Measurements from ENCODE around the gene CBLB.

Gene CBLB

DNA sequence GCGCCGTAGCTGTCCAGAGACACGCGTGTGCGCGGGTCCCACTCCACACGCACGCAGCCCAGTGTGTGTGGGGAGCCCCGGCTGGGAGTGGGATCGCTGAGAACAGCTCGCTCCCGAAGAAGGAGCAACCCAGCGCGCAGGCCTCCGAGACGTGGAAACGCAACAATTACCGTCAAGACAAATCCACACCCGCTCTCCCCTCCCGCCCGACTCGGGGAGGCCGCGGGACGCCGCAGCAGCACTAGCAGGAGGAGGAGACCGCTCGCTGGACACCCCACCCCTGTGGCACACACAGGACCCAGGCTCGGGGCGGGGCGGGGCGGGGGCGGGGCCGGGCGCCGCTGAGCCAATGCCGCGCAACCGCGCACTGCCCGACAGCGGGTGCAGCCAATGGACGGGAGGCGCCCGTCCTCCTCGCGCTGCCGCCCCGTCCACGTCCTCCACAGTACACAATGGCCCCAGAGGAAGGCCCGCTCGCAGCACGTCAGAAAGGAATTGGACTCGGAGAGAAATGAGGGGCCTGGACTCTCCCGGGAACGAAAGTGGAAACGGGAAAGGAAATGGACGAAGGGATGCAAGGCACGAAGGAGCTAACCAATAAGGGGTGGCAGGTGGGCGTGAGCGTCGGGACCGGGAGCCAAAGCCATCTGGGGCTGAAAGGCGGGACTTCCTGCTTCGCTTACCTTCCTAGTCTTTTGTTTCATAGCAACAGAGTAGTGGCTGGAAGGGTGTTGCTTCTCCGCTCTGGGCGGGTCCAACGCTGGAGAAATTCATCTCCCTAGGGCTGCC is at the start of gene CBLB (continued):
- TF ChIP-seq ZBTB1 (tag by site-specific recombination; IDR thresholded peaks at IDR 0.05) (no peak), SCRT2 (tag by site-specific recombination; IDR thresholded peaks at IDR 0.05) (peak; percentile 88; the same call in 1 of the 2 replicates), ZBTB49 (tag by site-specific recombination; IDR thresholded peaks at IDR 0.05; ENCODE audit: low read depth) (no peak), ZXDB (tag by site-specific recombination; IDR thresholded peaks at IDR 0.05) (peak; percentile 27; the same call in 1 of the 2 replicates), ZBTB8A (tag by site-specific recombination; IDR thresholded peaks at IDR 0.05) (peak; percentile 8; the same call in 1 of the 2 replicates), ZNF792 (tag by site-specific recombination; IDR thresholded peaks at IDR 0.05) (no peak), PRDM10 (tag by site-specific recombination; IDR thresholded peaks at IDR 0.05) (peak; percentile 80; the same call in 1 of the 2 replicates), ZNF670 (tag by site-specific recombination; IDR thresholded peaks at IDR 0.05; ENCODE audit: low read depth) (no peak), REPIN1 (tag by site-specific recombination; IDR thresholded peaks at IDR 0.05; ENCODE audit: low read depth) (no peak), SP2 (tag by site-specific recombination; IDR thresholded peaks at IDR 0.05) (peak; percentile 78), ZNF776 (tag by site-specific recombination; IDR thresholded peaks at IDR 0.05; ENCODE audit: borderline replicate concordance) (no peak), ZNF596 (tag by site-specific recombination; IDR thresholded peaks at IDR 0.05) (no peak; the same call in 1 of the 2 replicates), ZNF341 (tag by site-specific recombination; IDR thresholded peaks at IDR 0.05; ENCODE audit: low read depth) (peak; percentile 62; the same call in 1 of the 2 replicates), ZNF391 (tag by site-specific recombination; IDR thresholded peaks at IDR 0.05; ENCODE audit: borderline replicate concordance, low read depth) (no peak), EGR2 (tag by site-specific recombination; IDR thresholded peaks at IDR 0.05; ENCODE audit: low read depth) (peak; percentile 62), ZSCAN4 (tag by site-specific recombination; IDR thresholded peaks at IDR 0.05) (no peak), ZNF600 (tag by site-specific recombination; IDR thresholded peaks at IDR 0.05) (0 out of 2 replicates have a peak, but pooled peaks have one; percentile 17)
- TF ChIP-seq, protein P1, sequence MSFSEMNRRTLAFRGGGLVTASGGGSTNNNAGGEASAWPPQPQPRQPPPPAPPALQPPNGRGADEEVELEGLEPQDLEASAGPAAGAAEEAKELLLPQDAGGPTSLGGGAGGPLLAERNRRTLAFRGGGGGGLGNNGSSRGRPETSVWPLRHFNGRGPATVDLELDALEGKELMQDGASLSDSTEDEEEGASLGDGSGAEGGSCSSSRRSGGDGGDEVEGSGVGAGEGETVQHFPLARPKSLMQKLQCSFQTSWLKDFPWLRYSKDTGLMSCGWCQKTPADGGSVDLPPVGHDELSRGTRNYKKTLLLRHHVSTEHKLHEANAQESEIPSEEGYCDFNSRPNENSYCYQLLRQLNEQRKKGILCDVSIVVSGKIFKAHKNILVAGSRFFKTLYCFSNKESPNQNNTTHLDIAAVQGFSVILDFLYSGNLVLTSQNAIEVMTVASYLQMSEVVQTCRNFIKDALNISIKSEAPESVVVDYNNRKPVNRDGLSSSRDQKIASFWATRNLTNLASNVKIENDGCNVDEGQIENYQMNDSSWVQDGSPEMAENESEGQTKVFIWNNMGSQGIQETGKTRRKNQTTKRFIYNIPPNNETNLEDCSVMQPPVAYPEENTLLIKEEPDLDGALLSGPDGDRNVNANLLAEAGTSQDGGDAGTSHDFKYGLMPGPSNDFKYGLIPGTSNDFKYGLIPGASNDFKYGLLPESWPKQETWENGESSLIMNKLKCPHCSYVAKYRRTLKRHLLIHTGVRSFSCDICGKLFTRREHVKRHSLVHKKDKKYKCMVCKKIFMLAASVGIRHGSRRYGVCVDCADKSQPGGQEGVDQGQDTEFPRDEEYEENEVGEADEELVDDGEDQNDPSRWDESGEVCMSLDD (tag by site-specific recombination; IDR thresholded peaks at IDR 0.05): 0 out of 2 replicates have a peak, but pooled peaks have one; percentile 7
- TF ChIP-seq, protein P2, sequence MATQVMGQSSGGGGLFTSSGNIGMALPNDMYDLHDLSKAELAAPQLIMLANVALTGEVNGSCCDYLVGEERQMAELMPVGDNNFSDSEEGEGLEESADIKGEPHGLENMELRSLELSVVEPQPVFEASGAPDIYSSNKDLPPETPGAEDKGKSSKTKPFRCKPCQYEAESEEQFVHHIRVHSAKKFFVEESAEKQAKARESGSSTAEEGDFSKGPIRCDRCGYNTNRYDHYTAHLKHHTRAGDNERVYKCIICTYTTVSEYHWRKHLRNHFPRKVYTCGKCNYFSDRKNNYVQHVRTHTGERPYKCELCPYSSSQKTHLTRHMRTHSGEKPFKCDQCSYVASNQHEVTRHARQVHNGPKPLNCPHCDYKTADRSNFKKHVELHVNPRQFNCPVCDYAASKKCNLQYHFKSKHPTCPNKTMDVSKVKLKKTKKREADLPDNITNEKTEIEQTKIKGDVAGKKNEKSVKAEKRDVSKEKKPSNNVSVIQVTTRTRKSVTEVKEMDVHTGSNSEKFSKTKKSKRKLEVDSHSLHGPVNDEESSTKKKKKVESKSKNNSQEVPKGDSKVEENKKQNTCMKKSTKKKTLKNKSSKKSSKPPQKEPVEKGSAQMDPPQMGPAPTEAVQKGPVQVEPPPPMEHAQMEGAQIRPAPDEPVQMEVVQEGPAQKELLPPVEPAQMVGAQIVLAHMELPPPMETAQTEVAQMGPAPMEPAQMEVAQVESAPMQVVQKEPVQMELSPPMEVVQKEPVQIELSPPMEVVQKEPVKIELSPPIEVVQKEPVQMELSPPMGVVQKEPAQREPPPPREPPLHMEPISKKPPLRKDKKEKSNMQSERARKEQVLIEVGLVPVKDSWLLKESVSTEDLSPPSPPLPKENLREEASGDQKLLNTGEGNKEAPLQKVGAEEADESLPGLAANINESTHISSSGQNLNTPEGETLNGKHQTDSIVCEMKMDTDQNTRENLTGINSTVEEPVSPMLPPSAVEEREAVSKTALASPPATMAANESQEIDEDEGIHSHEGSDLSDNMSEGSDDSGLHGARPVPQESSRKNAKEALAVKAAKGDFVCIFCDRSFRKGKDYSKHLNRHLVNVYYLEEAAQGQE (tag by site-specific recombination; IDR thresholded peaks at IDR 0.05): peak; percentile 36; the same call in 1 of the 2 replicates

All from HEK293 (cell line).